OCI-LY1 (cell line): ENCODE measurements around the gene TAB2.
"Not testable (repeated sequence)": the region's sequence is repeated elsewhere in the genome, so short reads cannot be mapped to it uniquely, and the experiment has no call there.

Source experiments
- H2AFZ ChIP-seq: fragments of 200-600 bp; sonication (generic), shearing (Covaris generic); 2 replicates; pipeline ENCODE4 v1.6.0; 2014; ENCODE audit warnings: antibody characterized with exemption, mild to moderate bottlenecking, low read length
- H3F3A ChIP-seq: fragments of 200-600 bp; sonication (generic), shearing (Covaris generic); 2 replicates; pipeline ENCODE4 v1.6.0; 2014; ENCODE audit warnings: mild to moderate bottlenecking, antibody characterized with exemption, low read length, moderate library complexity; ENCODE audit not compliant: insufficient read depth
- H3K27ac ChIP-seq: fragments of 200-600 bp; sonication (generic); 2 replicates; pipeline ENCODE4 v1.5.1; 2014; ENCODE audit warnings: low read length, mixed run types, mild to moderate bottlenecking, low read depth; ENCODE audit not compliant: poor library complexity, severe bottlenecking
- H3K27me3 ChIP-seq: fragments of 200-600 bp; sonication (generic); 2 replicates; pipeline ENCODE4 v1.6.0; 2014; ENCODE audit warnings: antibody characterized with exemption, mild to moderate bottlenecking, low read length, moderate library complexity; ENCODE audit not compliant: insufficient read depth
- H3K36me3 ChIP-seq: fragments of 200-600 bp; sonication (generic); 2 replicates; pipeline ENCODE4 v1.6.1; 2014; ENCODE audit warnings: mild to moderate bottlenecking, antibody characterized with exemption, low read length, moderate library complexity, mixed read lengths; ENCODE audit not compliant: insufficient read depth
- H3K4me1 ChIP-seq: fragments of 200-600 bp; sonication (generic); 2 replicates; pipeline ENCODE4 v1.5.1; 2014; ENCODE audit warnings: mild to moderate bottlenecking, low read length, moderate library complexity; ENCODE audit not compliant: insufficient read depth, severe bottlenecking
- H3K4me2 ChIP-seq: fragments of 200-600 bp; sonication (generic), shearing (Covaris generic); 2 replicates; pipeline ENCODE4 v1.6.1; 2014; ENCODE audit warnings: low read length
- H3K4me3 ChIP-seq: fragments of 200-600 bp; sonication (generic); 2 replicates; pipeline ENCODE4 v1.5.1; 2014; ENCODE audit warnings: low read length, low read depth, mild to moderate bottlenecking, mixed read lengths; ENCODE audit not compliant: poor library complexity, severe bottlenecking
- H3K79me2 ChIP-seq: fragments of 200-600 bp; shearing (Covaris generic); 2 replicates; pipeline ENCODE4 v1.6.1; 2016; ENCODE audit warnings: mixed run types, low read length, mixed read lengths; ENCODE audit not compliant: insufficient read depth
- H3K9ac ChIP-seq: fragments of 200-600 bp; sonication (generic), shearing (Covaris generic); 2 replicates; pipeline ENCODE4 v1.6.1; 2014; ENCODE audit warnings: mild to moderate bottlenecking, low read length, mixed read lengths
- H3K9me2 ChIP-seq: fragments of 200-600 bp; sonication (generic), shearing (Covaris generic); 2 replicates; pipeline ENCODE4 v1.6.1; 2014; ENCODE audit warnings: low read depth, mild to moderate bottlenecking, low read length, mixed read lengths
- H3K9me3 ChIP-seq: fragments of 200-600 bp; shearing (Covaris generic); 2 replicates; pipeline ENCODE4 v1.6.1; 2014; ENCODE audit warnings: low read length, mixed read lengths
- H4K20me1 ChIP-seq: fragments of 200-600 bp; sonication (generic), shearing (Covaris generic); 2 replicates; pipeline ENCODE4 v1.6.0; 2016; ENCODE audit warnings: mild to moderate bottlenecking, low read length; ENCODE audit not compliant: insufficient read depth
- EZH2 ChIP-seq: fragments of 200-600 bp; sonication (generic), shearing (Covaris generic); IDR thresholded peaks from 2 replicates; pipeline ENCODE4 v1.8.0; 2017; ENCODE audit warnings: borderline replicate concordance, mixed run types, mild to moderate bottlenecking, antibody characterized with exemption, low read length, moderate library complexity, mixed read lengths
- TF ChIP-seq, protein P1 (sequence below): fragments of 200-600 bp; sonication (generic), shearing (Covaris generic); IDR thresholded peaks from 2 replicates; pipeline ENCODE4 v1.5.1; 2017; ENCODE audit warnings: mild to moderate bottlenecking, antibody characterized with exemption, low read length, moderate library complexity, mixed read lengths

TAB2 gene

DNA sequence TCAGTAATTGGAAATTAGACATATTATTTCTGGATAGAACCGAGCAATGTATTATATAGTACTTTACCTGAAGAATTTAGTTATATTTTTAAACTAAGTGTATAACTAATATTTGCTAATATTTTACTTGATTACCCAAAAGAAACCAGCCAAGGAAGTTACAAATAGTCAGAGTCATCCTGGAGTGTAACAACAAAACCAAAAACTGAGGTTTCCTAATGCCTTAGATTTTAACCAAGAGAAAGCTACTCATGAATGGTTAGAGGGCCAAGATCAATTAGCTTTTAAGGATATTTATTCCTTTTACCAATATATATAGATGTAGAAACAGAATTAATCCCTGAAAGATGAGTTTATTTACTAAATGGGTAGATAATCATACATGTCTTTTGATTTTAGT, 26.0 kb downstream of the TAB2 start:
- Histone ChIP-seq H3K27ac (no peak overlapping the region), H2AFZ (no peak overlapping the region), H4K20me1 (0 out of 2 replicates have a peak, but pooled peaks cover 5% of the 10 kb centered on the region), H3K9me3 (no peaks in the 10 kb centered on the region), H3K4me1 (peaks cover 32% of the 10 kb centered on the region), H3K27me3 (no peaks in the 10 kb centered on the region), H3K9me2 (no peaks in the 10 kb centered on the region), H3F3A (no peaks in the 10 kb centered on the region), H3K4me3 (no peak overlapping the region), H3K36me3 (no peaks in the 10 kb centered on the region), H3K79me2 (peaks cover 89% of the 10 kb centered on the region), H3K4me2 (no peak overlapping the region), H3K9ac (no peak overlapping the region)
- TF ChIP-seq EZH2, result no peak
- TF ChIP-seq, protein P1, sequence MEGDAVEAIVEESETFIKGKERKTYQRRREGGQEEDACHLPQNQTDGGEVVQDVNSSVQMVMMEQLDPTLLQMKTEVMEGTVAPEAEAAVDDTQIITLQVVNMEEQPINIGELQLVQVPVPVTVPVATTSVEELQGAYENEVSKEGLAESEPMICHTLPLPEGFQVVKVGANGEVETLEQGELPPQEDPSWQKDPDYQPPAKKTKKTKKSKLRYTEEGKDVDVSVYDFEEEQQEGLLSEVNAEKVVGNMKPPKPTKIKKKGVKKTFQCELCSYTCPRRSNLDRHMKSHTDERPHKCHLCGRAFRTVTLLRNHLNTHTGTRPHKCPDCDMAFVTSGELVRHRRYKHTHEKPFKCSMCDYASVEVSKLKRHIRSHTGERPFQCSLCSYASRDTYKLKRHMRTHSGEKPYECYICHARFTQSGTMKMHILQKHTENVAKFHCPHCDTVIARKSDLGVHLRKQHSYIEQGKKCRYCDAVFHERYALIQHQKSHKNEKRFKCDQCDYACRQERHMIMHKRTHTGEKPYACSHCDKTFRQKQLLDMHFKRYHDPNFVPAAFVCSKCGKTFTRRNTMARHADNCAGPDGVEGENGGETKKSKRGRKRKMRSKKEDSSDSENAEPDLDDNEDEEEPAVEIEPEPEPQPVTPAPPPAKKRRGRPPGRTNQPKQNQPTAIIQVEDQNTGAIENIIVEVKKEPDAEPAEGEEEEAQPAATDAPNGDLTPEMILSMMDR, result no peak

DNA sequence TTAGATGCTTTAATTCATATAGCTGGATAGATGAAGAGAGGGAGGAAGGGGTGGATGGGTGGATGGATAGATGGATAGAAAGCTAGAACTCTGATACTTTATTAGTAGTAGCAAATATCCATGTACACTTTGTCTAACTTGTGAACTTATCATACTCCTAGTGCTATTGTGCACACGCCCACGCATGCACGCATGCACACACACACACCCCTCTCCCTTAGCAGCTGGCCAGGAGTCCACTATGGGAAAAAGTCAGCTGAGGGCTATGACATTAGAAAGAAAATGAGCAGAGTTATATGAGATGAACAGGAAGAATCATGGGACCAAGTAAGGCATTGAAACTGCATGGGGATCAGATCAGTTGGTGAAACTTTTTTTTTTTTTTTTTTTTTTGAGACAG, 28.6 kb downstream of the TAB2 start:
- TF ChIP-seq, protein P1, result no peak
- no peak for TF ChIP-seq EZH2
- Histone ChIP-seq H3K79me2 (peaks cover 72% of the 10 kb centered on the region), H4K20me1 (no peaks in the 10 kb centered on the region), H3K27ac (no peak overlapping the region), H3K4me3 (no peak overlapping the region), H3K27me3 (no peaks in the 10 kb centered on the region), H3F3A (no peaks in the 10 kb centered on the region), H3K9ac (no peak overlapping the region), H3K4me1 (peaks cover 19% of the 10 kb centered on the region), H3K4me2 (no peak overlapping the region), H3K36me3 (no peaks in the 10 kb centered on the region), H2AFZ (no peak overlapping the region), H3K9me2 (no peaks in the 10 kb centered on the region), H3K9me3 (no peaks in the 10 kb centered on the region)

DNA sequence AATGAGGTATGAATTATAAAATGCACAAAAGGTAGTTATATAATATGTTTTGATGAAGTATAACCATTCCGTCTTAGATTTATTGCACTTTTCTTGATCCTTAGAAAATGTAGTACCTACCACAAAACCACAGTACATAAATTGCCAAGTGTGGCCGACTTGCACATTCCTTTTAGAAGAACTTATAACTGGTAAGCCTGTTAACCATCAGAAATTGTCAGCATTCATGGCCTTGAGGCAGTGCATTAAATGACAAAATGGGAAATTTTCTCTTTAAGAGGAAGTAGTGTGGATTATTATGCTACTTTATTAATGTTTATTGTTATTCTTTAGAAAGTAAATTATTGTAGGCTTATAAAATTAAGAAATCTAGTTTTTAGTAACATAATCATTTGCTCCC, 29.6 kb downstream of the TAB2 start:
- H3K9me2 ChIP-seq, result no peaks in the 10 kb centered on the region
- TF ChIP-seq, protein P1, result no peak
- TF ChIP-seq EZH2, result no peak

DNA sequence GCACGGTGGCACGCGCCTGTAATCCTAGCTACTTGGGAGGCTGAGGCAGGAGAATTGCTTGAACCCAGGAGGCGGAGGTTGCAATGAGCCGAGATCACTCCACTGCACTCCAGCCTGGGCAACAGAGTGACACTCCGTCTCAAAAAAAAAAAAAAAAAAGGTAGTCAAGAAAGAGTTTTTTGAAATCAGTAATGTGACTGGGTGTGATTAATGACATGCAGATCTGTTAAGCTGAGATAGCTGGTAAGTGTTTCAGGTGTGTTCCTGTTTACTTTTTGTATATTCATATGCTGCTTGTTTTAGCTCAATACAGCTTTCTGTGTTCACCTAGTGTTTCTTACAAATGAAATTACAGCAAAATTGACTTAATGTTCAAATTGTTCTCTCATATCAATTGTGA, 31.8 kb downstream of the TAB2 start:
- H3K9me3 ChIP-seq, H3K36me3 ChIP-seq, H4K20me1 ChIP-seq, H2AFZ ChIP-seq, H3K9ac ChIP-seq, H3K4me2 ChIP-seq, H3K27ac ChIP-seq, H3K4me3 ChIP-seq, H3K4me1 ChIP-seq, H3F3A ChIP-seq, H3K27me3 ChIP-seq, H3K9me2 ChIP-seq: not testable (repeated sequence)
- H3K79me2 ChIP-seq, result peaks cover 73% of the 10 kb centered on the region

More for the DNA sequence above, 29.6 kb downstream of the TAB2 start:
- peaks cover 9% of the 10 kb centered on the region for H3K4me1 ChIP-seq
- H3K27me3 ChIP-seq, result no peaks in the 10 kb centered on the region
- no peaks in the 10 kb centered on the region for H3K9me3 ChIP-seq
- H2AFZ ChIP-seq, result no peak overlapping the region
- H3K9ac ChIP-seq, result no peak overlapping the region
- no peak overlapping the region for H3K4me3 ChIP-seq
- no peak overlapping the region for H3K4me2 ChIP-seq
- no peaks in the 10 kb centered on the region for H4K20me1 ChIP-seq
- no peaks in the 10 kb centered on the region for H3F3A ChIP-seq
- no peaks in the 10 kb centered on the region for H3K36me3 ChIP-seq
- H3K27ac ChIP-seq, result no peak overlapping the region
- peaks cover 71% of the 10 kb centered on the region for H3K79me2 ChIP-seq
